Skeletal muscle tissue (tissue), 4 donors: ENCODE data around the gene PIBF1. TPM values are rescaled to one million over a fixed set of nuclear protein-coding genes. Genes with fewer than 3 reads are reported as not detected.

Experiments
- H3K27ac ChIP-seq: one replicate; pipeline ENCODE4 v1.7.0; 2013; ENCODE audit warnings: mild to moderate bottlenecking, low read depth, low read length, inconsistent platforms
- H3K27me3 ChIP-seq, 3 donors: one replicate each; pipeline ENCODE4 v1.7.0; 2013; ENCODE audit warnings: low read length in 3 of 3; ENCODE audit not compliant: control insufficient read depth in 3 of 3, insufficient read depth in 3 of 3
- H3K36me3 ChIP-seq, 3 donors: one replicate each; pipeline ENCODE4 v1.7.0; 2013; ENCODE audit warnings: low read length in 3 of 3; ENCODE audit not compliant: control insufficient read depth in 3 of 3, insufficient read depth in 3 of 3
- H3K4me1 ChIP-seq, 3 donors: one replicate each; pipeline ENCODE4 v1.7.0; 2013; ENCODE audit warnings: low read length in 3 of 3, mild to moderate bottlenecking in 3 of 3; ENCODE audit not compliant: control insufficient read depth in 3 of 3, insufficient read depth in 3 of 3
- H3K4me3 ChIP-seq, 3 donors: one replicate each; pipeline ENCODE4 v1.7.0; 2013; ENCODE audit warnings: low read length in 3 of 3
- H3K9ac ChIP-seq, 3 donors: one replicate each; pipeline ENCODE4 v1.7.0; 2013; ENCODE audit warnings: low read length in 3 of 3, mild to moderate bottlenecking in 3 of 3, moderate library complexity in 2 of 3, low read depth in 1 of 3
- H3K9me3 ChIP-seq, 3 donors: one replicate each; pipeline ENCODE4 v1.7.0; 2013; ENCODE audit warnings: low read length in 3 of 3; ENCODE audit not compliant: control insufficient read depth in 3 of 3
- total RNA-seq: library from RNA; depleted of rRNA; stranded (reverse); fragments of >200 nt; gene quantifications from one replicate; pipeline ENCODE4 v1.2.3, GENCODE V29; 2014
- donor health status: Osteomylitis.

The PIBF1 gene
- total RNA-seq, 1 donor from 2014 or later, result 13.0 TPM

- no peak overlapping the region for H3K4me3 ChIP-seq
- no peaks in the 10 kb centered on the region for H3K27me3 ChIP-seq
- H3K9me3 ChIP-seq, result no peaks in the 10 kb centered on the region
- H3K36me3 ChIP-seq, result no peaks in the 10 kb centered on the region
- H3K9ac ChIP-seq, result no peak overlapping the region
- no peak overlapping the region for H3K27ac ChIP-seq
- H3K4me1 ChIP-seq, result no peaks in the 10 kb centered on the region
Observed at GRCh38 chr13:72986197-72986596, 204.3 kb downstream of the PIBF1 start.

GRCh38 chr13:72990953-72991352 is 209.0 kb downstream of the PIBF1 start:
- Histone ChIP-seq H3K4me1 (no peaks in the 10 kb centered on the region), H3K36me3 (no peaks in the 10 kb centered on the region), H3K9ac (no peak overlapping the region), H3K4me3 (no peak overlapping the region), H3K9me3 (no peaks in the 10 kb centered on the region), H3K27me3 (no peaks in the 10 kb centered on the region), H3K27ac (no peak overlapping the region)

GRCh38 chr13:72998012-72998411 is 216.1 kb downstream of the PIBF1 start:
- no peaks in the 10 kb centered on the region for H3K27me3 ChIP-seq
- H3K36me3 ChIP-seq, result no peaks in the 10 kb centered on the region
- H3K4me1 ChIP-seq, result no peaks in the 10 kb centered on the region
- no peak overlapping the region for H3K4me3 ChIP-seq
- H3K27ac ChIP-seq, result no peak overlapping the region
- H3K9ac ChIP-seq, result no peak overlapping the region
- H3K9me3 ChIP-seq, result no peaks in the 10 kb centered on the region

GRCh38 chr13:73000027-73000674 is 218.2 kb downstream of the PIBF1 start:
- Histone ChIP-seq H3K27ac (no peak overlapping the region), H3K36me3 (peaks cover 0 to 5% (median 0%) of the 10 kb centered on the region in 3 donors), H3K4me3 (no peak overlapping the region)

GRCh38 chr13:73001971-73002370 is 220.0 kb downstream of the PIBF1 start:
- no peak overlapping the region for H3K9ac ChIP-seq
- H3K36me3 ChIP-seq, result peaks cover 0 to 5% (median 0%) of the 10 kb centered on the region in 3 donors
- H3K9me3 ChIP-seq, result no peaks in the 10 kb centered on the region
- no peak overlapping the region for H3K4me3 ChIP-seq
- no peaks in the 10 kb centered on the region for H3K4me1 ChIP-seq
- no peak overlapping the region for H3K27ac ChIP-seq
- H3K27me3 ChIP-seq, result no peaks in the 10 kb centered on the region

More at GRCh38 chr13:73000027-73000674, 218.2 kb downstream of the PIBF1 start:
- Histone ChIP-seq H3K9me3 (no peaks in the 10 kb centered on the region), H3K9ac (no peak overlapping the region), H3K4me1 (no peaks in the 10 kb centered on the region), H3K27me3 (no peaks in the 10 kb centered on the region)

GRCh38 chr13:73011751-73012150 is 229.8 kb downstream of the PIBF1 start:
- H3K9me3 ChIP-seq, result no peaks in the 10 kb centered on the region
- H3K27ac ChIP-seq, result no peak overlapping the region
- H3K36me3 ChIP-seq, result no peaks in the 10 kb centered on the region
- no peak overlapping the region for H3K9ac ChIP-seq
- no peaks in the 10 kb centered on the region for H3K27me3 ChIP-seq
- H3K4me3 ChIP-seq, result no peak overlapping the region
- H3K4me1 ChIP-seq, result no peaks in the 10 kb centered on the region

GRCh38 chr13:73015805-73016204 is 233.9 kb downstream of the PIBF1 start:
- H3K27ac ChIP-seq, result no peak overlapping the region
- H3K9ac ChIP-seq, result no peak overlapping the region
- H3K4me1 ChIP-seq, result no peaks in the 10 kb centered on the region
- H3K4me3 ChIP-seq, result no peak overlapping the region
- H3K27me3 ChIP-seq, result no peaks in the 10 kb centered on the region
- no peaks in the 10 kb centered on the region for H3K9me3 ChIP-seq
- peaks cover 0 to 2% (median 0%) of the 10 kb centered on the region in 3 donors for H3K36me3 ChIP-seq

GRCh38 chr13:73018336-73018735 is 236.4 kb downstream of the PIBF1 start:
- Histone ChIP-seq H3K27me3 (no peaks in the 10 kb centered on the region), H3K9me3 (no peaks in the 10 kb centered on the region), H3K4me3 (no peak overlapping the region), H3K36me3 (peaks cover 0 to 2% (median 0%) of the 10 kb centered on the region in 3 donors), H3K4me1 (no peaks in the 10 kb centered on the region), H3K9ac (no peak overlapping the region), H3K27ac (no peak overlapping the region)

GRCh38 chr13:73025217-73026012 is 243.5 kb downstream of the PIBF1 start:
- H3K9ac ChIP-seq, result no peak overlapping the region
- no peak overlapping the region for H3K27ac ChIP-seq
- no peaks in the 10 kb centered on the region for H3K27me3 ChIP-seq
- no peaks in the 10 kb centered on the region for H3K9me3 ChIP-seq
- no peaks in the 10 kb centered on the region for H3K36me3 ChIP-seq
- H3K4me1 ChIP-seq, result no peaks in the 10 kb centered on the region
- no peak overlapping the region for H3K4me3 ChIP-seq

GRCh38 chr13:73034901-73035300 is 253.0 kb downstream of the PIBF1 start:
- Histone ChIP-seq H3K4me3 (no peak overlapping the region), H3K36me3 (no peaks in the 10 kb centered on the region), H3K9me3 (no peaks in the 10 kb centered on the region), H3K27ac (no peak overlapping the region), H3K27me3 (no peaks in the 10 kb centered on the region), H3K4me1 (peaks cover 0 to 2% (median 0%) of the 10 kb centered on the region in 3 donors), H3K9ac (no peak overlapping the region)
